ENCODE data around the gene KCNE1. TPM values are rescaled to one million over a fixed set of nuclear protein-coding genes. Genes with fewer than 3 reads are reported as not detected.
"Not testable (repeated sequence)": the region's sequence is repeated elsewhere in the genome, so short reads cannot be mapped to it uniquely, and the experiment has no call there.

KCNE1 gene
- total RNA-seq (2014; rRNA removed; shearing (Covaris generic)) = not detected in 2 replicates
- not detected in 2 replicates for polyA plus RNA-seq (2015; cell fraction: cytosol; rRNA removed)
- 0.36 and 0.95 TPM in 2 replicates for polyA plus RNA-seq (2015; cell fraction: nucleus; rRNA removed)

DNA sequence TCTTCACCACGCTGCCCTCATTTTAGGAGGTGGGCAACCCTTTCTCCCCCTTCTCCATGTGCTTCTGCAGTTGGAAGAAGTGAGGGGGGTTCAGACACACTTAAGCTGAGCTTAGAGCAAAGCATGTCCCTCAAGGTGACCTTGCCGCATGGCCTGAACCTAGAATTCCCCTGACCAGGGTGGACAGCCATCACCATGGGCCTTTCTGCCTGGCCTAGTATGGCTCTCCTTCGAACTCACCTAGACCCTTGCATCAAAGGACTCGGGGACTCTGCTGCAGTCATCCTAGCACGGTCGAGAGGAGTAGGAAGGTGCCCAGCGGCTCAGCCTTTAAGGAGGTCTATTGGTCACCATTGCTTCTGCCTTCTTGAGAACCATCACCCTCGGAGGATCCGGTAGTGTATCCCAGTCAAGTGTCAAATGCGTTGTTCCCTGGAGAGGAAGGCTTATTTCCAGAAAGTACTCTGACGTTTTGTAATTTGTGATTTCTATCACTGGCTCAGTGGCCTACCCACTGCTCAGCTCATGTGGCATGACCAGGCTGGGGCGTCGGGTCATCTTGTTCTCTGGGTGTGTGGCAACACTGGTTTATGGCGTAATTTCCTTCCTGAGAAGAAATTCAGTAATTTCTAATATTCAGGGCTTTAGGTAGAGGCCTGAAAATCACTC is at the start of gene KCNE1:
Gene KCNE1 (minus strand): TSS at position 424 of the 669 bp plus-strand sequence. CDS start 62,576 bp downstream, outside the sequence.
- in situ Hi-C loops (cut with HindIII; ENCODE audit: low pct_unique_long_range_greater_than_20kb, low sequenced_read_pairs) = no loop called here
- no peak for DNase-seq (ENCODE audit: low read depth, low spot score)

DNA sequence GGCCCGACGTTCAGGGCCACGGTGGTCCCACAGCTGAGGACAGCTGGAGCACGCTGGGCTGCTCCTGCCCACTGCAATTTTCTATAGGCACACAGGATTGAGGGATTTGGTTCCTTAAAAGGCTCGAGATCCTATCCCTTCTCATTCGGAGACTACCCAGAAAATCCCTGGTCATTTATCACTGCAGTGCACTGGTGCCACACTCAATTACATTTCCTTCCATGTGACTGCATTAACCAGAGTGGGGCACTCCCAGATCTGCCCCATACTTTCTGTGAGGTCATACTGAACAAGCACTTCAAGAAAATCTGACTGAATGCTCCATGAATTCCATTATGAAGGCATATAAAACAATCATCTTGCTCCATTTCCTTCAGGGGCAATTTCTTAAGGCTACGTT is 49.8 kb upstream of the KCNE1 start:
- in situ Hi-C loops (cut with HindIII; ENCODE audit: low pct_unique_long_range_greater_than_20kb, low sequenced_read_pairs) = no loop called here
- no peak for DNase-seq (ENCODE audit: low read depth, low spot score)

DNA sequence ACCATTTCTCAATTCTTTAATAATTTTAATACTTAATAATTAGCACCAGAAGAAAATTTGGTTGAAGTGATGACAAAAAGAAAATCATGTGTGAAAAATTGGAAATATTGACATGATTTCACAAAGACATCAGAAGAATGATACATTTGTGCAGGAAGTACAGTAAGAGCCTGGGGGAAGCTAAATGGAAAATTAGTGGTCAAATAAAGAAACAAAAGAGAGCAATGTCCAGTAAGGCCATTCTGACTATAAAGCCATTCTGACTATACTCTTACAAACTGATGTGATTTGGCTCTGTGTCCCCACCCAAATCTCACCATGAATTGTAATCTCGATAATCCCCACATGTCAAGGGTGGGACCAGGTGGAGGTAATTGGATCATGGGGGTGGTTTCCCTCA is 48.6 kb upstream of the KCNE1 start:
- DNase-seq (ENCODE audit: low read depth, low spot score) = peak; percentile 54
- in situ Hi-C loops (cut with HindIII; ENCODE audit: low pct_unique_long_range_greater_than_20kb, low sequenced_read_pairs) = no loop called here

DNA sequence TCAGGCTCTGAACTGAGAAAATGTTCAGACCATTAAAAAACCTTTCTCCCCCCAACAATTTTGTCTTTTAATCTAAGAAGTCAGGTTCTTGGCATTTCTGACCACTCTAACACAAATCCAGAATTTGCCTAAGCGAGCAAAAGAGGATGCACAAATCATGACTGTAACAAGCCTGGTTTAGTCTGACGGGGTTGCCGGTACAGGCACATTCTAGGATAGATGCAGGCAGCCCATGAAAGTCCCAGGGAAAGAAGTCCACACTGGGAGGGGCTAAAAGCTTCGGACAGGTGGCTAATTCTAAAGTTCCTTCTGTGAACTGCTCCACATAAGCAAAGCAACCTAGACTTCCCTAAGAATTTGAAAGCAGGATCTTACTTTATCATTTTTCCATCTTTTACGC is 48.0 kb upstream of the KCNE1 start:
- in situ Hi-C loops (cut with HindIII; ENCODE audit: low pct_unique_long_range_greater_than_20kb, low sequenced_read_pairs) = no loop called here
- peak; percentile 58 for DNase-seq (ENCODE audit: low read depth, low spot score)

DNA sequence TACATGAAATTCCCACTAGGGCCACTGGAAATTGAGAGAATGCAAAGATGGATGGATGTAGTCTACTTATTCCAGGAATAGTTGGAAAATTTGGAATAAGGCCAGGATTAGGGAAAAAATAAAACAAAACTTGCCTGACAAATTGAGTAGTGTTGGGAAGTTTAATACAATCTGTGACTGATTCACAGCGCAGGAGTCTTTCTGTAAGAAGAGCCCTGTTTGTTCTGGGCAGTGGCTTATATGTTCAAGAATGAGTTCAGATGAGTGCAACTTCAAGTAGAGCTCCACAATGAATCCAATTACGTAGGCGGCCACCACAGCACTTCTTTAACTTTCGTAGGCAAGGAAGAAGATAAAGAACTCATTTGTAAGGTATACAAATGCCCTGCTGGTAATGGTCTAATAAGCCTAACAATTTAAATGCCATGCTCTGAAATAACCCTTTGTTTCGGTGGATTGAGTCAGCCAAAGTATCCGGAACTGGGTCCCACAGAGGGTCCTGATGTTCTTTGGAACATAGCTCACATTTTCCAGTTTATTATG is 47.1 kb upstream of the KCNE1 start:
- in situ Hi-C loops (cut with HindIII; ENCODE audit: low pct_unique_long_range_greater_than_20kb, low sequenced_read_pairs) = no loop called here
- peak; percentile 99 for DNase-seq (ENCODE audit: low read depth, low spot score)

DNA sequence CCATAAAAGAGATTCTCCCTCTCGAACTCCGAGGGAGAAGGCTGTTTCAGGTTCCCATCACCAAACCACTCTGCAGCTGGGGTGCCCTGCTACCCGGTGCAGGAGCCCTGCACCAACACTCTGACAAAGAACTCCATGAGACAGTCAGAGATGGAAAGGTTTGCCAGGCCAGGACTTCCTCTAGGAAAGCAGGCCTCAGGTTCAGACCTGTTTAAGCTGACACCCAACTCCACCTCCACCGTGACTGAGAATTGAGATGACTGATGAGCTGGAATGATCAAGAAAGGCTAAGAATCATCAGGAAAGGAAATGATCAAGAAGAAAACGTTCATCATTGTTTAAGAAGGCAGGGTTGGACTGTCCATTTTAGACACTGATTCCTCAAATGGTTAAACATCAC is 46.2 kb upstream of the KCNE1 start:
- in situ Hi-C loops (cut with HindIII; ENCODE audit: low pct_unique_long_range_greater_than_20kb, low sequenced_read_pairs) = no loop called here
- DNase-seq (ENCODE audit: low read depth, low spot score) = no peak

DNA sequence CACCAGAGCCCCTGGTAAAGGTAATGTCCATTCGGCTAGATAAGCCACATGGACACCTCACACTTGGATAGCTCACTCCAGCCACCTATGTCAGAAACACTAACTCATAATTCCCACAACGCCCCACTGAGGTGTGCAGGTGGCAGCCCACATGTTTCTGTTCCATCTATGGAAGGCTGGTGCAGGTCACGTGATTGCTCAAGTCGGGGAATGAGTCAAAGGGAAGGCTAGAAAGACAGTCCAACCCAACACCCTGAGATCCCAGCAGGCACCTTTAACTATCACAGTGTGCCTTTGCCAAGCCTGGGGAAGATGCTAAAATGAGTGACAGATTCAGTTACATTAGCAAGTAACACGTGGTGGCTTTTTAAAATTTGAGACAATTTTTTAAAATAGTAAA is 45.3 kb upstream of the KCNE1 start:
- no peak for DNase-seq (ENCODE audit: low read depth, low spot score)
- in situ Hi-C loops (cut with HindIII; ENCODE audit: low pct_unique_long_range_greater_than_20kb, low sequenced_read_pairs) = no loop called here

DNA sequence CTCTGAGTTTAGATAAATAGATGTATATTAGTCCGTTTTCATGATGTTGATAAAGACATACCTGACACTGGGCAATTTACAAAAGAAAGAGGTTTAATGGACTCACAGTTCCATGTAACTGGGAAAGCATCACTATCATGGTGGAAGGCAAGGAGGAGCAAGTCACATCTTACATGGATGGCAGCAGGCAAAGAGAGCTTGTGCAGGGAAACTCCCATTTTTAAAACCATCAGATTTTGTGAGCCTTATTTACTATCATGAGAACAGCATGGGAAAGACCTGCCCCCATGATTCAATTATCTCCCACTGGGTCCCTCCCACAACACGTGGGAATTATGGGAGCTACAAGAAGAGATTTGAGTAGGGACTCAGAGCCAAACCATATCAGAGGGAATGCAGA is 42.7 kb upstream of the KCNE1 start:
- in situ Hi-C loops (cut with HindIII; ENCODE audit: low pct_unique_long_range_greater_than_20kb, low sequenced_read_pairs); DNase-seq (ENCODE audit: low read depth, low spot score): not testable (repeated sequence)

DNA sequence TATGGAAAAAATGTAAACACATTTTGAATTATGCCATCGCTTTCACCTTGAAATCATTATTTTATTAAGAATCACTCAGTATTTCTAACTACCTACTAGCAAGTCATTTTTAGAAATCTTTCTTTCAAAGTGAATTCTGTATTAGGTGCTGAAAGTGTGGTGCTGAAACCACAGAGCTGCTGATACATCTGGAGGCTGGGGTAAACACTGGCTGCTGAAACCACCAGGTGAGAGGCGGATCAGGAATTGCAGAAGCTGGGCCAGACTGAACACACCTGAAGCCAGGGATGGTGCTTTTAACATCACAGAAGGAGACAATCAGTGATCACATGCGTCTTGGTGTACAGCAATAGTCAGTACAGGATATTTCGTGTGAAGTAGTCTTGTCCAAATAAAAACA is 42.2 kb upstream of the KCNE1 start:
- in situ Hi-C loops (cut with HindIII; ENCODE audit: low pct_unique_long_range_greater_than_20kb, low sequenced_read_pairs) = no loop called here
- DNase-seq (ENCODE audit: low read depth, low spot score) = no peak

DNA sequence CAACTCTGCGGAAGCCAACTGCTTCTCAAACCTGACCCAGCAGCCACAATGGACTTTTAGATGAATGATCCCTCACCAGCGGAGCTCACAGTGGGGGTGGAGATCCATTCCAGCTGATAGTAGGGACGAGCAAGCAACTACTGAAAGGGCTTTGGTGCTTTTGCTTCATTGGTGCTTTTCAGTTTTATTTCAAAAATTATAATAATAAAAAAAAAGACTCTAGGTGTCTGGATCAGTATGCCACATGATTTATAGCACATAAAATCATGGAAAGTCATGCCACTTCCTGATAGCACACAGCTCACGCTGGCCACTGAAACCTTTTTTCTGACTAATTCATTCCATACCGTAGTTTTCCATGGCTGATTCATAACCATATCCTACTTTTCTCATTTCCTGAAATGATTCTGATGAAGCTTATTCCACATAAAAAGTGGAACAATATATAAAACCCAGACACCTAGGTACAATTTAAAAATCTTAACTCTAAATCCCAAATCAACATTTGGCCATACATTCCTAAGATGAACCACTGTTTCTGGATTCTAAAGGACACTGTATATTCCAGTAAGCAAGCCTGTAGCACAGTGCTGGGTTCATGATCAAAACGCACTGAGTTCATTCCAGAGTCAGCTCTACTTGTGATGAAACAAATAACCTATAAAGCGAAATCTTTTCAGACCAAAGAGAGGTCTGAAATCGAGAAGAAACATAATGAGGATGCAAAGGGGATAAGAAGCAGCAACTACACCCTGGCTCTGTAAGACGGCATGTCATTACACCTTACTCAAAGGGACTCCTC is 41.3 kb upstream of the KCNE1 start:
- in situ Hi-C loops (cut with HindIII; ENCODE audit: low pct_unique_long_range_greater_than_20kb, low sequenced_read_pairs) = no loop called here
- no peak for DNase-seq (ENCODE audit: low read depth, low spot score)

DNA sequence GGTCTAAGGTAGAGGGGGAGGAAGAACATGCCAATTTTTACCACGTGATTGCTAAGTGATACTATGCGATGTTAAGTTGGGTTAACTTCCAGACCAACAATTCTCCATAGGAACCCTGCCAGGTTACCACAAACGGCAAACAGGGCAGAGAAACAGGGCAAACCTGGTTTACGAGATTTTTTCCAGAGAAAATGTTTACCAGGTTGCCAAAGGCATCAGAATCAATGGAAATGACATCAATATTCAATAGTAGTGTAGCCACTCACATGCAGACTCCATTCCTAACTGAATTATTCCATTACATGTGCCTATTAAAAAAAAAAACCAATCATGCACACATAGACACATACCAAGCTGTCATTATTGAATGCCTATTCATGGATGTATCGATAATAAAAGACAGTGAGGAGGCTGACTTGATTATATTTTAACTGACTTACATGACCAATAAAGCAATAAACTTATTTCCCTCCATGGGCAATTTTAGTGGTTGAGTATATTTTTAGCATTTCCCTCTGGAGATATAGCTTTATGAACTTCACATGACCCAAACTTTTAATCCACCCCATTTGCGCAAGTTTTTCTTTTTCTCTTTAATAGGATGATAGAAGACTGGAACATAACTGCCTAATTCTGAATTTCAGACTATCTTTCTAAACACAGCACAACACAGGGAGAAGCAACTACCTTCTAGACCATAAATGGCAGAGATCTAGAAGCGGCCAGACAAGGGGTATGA is 40.5 kb upstream of the KCNE1 start:
- in situ Hi-C loops (cut with HindIII; ENCODE audit: low pct_unique_long_range_greater_than_20kb, low sequenced_read_pairs) = no loop called here
- no peak for DNase-seq (ENCODE audit: low read depth, low spot score)

DNA sequence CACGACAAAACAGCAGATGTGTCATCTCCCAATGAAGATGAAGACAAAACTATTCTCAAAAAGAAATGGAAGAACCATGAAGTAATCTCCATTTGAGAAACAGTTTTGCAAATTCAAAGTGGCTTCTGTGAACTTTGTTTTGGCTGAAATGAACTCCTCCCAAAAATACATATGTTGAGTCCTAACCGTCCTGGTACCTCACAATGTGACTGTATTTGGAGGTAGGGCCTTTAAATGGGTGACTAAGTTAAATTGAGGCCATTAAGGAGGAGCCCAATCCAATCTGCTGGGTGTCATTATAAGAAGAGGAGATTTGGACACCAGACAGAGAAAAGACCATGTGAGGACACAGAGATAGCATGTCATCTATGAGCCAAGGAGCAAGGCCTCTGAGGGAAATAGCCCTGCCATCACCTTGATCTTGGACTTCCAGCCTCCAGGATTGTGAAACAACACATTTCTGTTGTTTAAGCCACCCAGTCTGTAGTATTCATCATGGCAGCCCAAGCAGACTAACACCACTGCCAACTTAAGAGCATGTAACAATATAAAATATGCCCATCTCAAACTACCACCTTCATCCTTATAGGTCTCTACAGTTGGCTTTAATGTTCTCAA is 38.3 kb upstream of the KCNE1 start:
- no peak for DNase-seq (ENCODE audit: low read depth, low spot score)
- in situ Hi-C loops (cut with HindIII; ENCODE audit: low pct_unique_long_range_greater_than_20kb, low sequenced_read_pairs) = no loop called here

DNA sequence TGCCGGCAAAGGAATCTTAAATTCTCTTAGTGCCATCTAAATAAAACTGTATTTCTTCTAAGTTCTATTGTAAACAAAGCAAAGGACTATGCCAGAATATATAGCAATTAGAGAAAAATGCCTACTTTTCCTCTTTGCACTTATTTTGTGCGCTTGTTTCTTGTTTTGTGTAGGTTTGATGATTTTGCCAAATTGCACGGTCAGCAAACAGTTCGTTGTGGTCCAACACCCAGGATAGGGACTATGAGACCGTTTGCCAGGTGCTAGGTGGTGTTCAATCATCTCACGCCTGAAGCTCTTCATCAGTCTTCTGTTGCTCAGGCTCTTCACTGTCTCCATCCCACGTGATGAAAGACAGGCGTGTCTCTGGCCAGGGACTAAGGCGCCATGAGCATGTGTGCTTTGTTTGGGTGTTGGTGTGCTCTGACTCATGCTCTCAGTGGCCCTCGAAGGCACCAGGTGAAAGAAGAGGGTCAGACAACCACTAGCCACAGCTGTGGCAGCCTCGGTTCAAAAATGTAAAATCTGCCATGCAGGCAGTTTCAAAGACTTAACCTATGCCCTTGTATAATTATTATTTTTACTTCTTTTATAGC is 36.9 kb upstream of the KCNE1 start:
- in situ Hi-C loops (cut with HindIII; ENCODE audit: low pct_unique_long_range_greater_than_20kb, low sequenced_read_pairs) = no loop called here
- no peak for DNase-seq (ENCODE audit: low read depth, low spot score)

DNA sequence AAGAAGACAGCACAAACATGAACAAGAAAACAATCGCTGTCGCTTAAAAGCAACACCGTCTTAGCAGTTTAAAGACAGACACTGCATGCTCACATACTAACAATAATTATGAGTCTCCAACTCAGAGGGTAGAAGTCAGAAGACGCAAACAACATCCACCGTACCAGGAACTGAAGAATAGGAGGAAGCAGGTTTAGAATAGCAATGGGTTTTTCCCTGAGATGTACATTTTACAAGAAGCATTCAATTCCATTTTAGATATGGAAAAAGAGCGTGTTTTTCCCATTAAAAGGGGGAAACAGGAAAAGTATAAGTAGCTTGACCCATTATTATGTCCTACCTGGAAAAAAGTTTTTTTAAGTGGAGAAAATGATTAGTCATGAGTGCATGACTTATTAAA is 34.5 kb upstream of the KCNE1 start:
- DNase-seq (ENCODE audit: low read depth, low spot score) = no peak
- in situ Hi-C loops (cut with HindIII; ENCODE audit: low pct_unique_long_range_greater_than_20kb, low sequenced_read_pairs) = no loop called here

DNA sequence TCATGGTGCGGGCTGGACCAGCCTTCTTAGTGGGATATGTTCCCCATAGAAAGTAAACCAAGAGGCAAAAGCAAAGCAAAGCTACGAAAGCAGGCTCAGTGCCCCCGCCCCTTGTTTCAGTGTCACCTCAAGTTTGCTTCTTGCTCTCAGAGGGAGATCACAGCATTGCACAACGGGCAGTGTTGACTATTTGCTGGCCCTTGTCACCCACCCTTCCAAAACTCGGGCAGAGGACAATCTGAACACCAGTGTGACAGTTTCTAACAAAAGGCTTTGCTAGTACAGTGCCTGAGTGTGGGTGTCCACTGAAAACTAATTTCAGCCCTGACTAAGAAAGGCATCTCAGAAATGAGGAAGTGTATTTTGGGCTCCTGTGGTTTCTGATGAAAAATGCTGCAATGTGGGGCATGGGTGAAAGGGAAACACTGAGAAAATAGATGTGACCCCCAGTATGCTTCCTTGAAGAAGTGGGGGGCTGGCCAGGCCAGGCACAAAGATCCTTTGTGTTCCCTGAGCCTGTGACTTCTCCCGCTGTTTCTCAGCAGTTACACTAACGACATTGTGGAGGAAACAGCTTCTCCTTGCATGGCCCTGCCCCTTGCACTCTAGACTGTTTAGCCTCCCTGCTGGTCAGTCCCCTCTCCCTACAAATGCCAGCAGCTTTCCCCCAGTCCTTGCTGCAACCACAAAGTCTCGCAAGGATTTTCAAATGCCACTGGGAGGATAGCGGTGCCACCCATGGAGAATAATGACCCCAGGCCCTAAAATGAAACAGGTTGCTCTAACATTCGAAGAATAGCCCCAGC is 33.3 kb upstream of the KCNE1 start:
- in situ Hi-C loops (cut with HindIII; ENCODE audit: low pct_unique_long_range_greater_than_20kb, low sequenced_read_pairs) = no loop called here
- DNase-seq (ENCODE audit: low read depth, low spot score) = peak; percentile 82

DNA sequence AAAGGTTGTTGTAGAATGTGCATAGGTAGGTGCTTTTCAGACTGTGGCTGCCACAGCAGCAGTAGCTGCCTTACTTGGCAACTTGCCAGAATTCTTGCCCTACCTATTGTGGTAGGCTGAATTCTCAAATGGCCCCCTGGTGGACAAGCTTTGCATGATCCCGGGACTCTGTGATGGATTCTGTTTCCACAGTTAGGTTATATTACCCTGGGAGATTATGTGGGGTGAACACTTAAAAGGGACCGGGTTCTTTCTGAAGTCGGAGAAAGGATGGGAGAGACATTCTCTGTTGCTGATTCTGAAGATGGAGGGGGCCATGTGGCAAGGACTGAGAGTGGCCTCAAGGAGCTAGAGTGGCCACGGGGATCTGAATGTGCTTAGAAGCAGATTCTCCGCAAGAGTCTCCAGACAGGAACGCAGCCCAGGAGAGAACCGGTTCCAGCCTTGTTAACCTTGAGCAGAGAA is 32.1 kb upstream of the KCNE1 start:
- DNase-seq (ENCODE audit: low read depth, low spot score) = peak; percentile 87
- in situ Hi-C loops (cut with HindIII; ENCODE audit: low pct_unique_long_range_greater_than_20kb, low sequenced_read_pairs) = no loop called here
